ENCODE measurements around the gene GINS3.
"Not testable (repeated sequence)": the region's sequence is repeated elsewhere in the genome, so short reads cannot be mapped to it uniquely, and the experiment has no call there.

GINS3 gene

DNA sequence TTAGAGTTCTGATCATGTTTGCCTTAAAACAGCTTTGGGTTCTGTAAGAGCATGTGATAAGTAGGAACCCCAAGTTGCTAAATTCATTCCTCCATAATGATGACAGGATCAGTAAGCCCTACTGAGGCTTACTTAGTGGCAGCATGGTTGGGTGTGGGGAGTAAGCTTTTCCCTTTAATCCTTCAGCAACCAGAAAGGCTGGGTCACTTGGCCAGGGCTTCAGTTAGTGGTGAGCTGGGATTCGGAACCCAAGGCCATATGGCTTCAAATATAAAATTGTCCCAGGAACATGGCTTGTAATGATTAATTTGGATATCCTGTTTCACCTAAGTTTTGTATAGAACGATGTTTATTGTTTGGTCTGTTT lies 850 bp downstream of the GINS3 start:
- peak; percentile 9 for DNase-seq

DNA sequence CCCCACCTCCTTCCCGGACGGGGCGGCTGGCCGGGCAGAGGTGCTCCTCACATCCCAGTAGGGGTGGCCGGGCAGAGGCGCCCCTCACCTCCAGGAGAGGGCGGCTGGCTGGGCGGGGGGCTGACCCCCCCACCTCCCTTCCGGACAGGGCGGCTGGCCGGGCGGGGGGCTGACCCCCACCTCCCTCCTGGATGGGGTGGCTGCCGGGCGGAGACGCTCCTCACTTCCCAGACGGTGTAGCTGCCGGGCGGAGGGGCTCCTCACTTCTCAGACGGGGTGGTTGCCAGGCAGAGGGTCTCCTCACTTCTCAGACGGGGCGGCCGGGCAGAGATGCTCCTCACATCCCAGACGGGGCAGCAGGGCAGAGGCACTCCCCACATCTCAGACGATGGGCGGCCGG lies 4.6 kb downstream of the GINS3 start:
- DNase-seq = not testable (repeated sequence)

DNA sequence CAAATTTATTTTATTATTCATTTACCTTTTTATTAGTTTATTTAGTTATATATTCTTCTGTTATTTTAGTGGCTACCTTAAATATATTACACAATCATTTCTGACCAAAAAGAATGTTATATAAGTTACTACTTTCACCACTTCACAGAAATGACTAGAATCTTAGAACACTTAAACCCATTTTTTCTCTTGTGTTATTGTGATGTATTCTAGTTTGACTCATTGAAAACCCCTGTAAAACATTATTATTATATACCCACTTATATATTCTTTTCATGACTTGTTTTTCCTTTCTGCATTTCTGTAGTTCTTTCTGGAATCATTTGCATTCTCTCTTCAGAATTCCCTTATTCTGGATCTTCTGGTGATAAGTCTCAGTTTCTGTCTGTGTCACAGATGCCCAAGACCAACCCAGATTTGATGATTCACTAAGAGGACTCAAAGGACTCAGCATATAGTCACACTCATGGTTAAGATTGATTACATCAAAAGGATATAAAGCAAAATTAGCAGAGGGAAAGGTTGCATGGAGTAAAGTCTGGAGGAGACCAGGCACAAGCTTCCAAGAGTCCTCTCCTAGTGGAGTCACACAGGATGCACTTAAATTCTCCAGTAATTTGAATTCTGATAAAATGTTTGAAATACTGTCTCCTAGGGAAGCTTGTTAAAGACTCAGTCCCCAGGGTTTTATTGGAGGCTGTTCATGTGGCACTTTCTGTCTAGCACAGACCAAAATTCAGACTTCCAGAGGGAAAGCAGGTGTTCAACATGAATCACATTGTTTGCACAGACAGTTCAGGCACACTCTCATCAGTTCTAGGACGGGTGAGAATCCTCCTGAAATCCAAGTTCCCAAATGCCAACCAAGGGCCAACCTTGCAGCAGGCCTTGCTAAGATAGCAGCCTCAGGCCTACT lies 7.7 kb downstream of the GINS3 start:
- no peak for DNase-seq

DNA sequence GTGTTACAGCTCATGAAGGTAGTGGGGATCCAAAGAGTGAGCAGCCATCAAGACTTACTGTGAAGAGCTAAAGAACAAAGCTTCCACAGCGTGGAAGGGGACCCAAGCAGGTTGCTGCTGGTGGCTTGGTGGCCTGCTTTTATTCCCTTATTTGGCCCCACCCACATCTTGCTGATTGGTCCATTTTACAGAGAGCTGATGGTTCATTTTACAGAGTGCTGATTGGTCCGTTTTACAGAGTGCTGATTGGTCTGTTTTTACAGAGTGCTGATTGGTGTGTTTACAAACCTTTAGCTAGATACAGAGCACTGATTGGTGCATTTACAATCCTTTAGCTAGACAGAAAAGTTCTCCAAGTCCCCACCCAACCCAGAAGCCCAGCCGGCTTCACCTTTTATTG lies 9.0 kb downstream of the GINS3 start:
- DNase-seq = not testable (repeated sequence)

DNA sequence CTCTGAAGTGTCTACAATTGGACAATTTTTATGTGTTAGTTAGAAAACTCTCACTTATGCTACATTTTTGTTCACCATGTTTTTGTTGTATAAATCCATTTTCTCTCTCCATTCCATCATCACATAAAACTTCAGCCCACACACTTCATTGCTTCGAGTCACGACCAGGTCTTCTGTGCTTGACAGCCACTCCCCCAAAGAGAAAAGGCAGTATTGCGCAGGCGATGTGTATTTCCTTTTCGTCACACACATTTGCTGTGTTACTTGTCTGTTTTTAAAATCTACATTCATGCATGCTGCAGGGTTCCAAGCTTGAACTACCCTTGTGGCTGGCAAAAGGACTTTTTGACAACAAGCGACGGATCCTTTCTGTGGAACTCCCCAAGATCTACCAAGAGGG lies 10.5 kb downstream of the GINS3 start:
- no peak for DNase-seq

DNA sequence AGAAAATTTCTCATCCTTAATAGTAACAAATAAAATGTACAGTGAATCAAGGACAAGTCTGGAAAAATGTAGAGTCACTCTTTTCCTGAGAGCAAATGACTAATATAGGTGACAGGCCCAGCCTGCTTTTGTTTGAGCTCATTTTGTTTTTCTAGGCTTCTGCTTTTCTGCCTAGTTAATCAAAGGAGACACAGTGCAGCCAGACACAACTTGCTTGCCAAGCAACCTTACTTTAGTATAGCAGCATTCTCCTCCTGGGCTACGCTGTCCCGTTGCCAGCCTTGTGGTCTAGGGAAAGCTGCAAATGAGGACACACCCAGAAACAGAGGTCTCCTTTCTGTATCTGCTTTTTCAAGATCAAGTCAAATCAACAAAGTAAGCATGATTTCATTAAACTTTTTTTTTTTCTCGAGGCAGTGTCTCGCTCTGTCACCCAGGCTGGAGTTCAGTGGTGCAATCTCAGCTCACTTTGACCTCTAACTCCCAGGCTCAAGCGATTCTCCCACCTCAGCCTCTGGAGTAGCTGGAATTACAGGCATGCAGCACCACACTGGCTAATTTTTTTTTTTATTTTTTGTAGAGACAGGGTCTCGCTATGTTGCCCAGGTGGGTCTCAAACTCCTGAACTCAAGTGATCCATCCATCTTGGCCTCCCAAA lies 17.2 kb downstream of the GINS3 start:
- DNase-seq = no peak

DNA sequence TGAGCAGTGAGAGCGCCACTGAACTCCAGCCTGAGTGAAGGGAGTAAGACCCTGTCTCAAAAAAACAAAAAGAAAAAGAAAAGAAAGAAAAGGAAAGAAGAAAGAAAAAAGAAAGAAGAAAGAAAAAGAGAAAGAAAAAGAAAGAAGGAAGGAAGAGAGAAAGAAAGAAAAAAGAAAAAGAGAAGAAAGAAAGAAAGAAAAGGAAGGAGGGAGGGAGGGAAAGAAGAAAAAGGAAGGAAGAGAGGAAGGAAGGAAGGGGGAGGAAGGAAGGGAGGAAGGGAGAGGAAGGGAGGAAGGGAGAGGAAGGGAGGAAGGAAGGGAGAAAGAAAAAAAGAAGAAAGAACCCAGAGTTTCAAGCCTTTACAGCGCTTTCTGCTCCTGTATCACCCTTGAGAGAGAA lies 19.1 kb downstream of the GINS3 start:
- no peak for DNase-seq

DNA sequence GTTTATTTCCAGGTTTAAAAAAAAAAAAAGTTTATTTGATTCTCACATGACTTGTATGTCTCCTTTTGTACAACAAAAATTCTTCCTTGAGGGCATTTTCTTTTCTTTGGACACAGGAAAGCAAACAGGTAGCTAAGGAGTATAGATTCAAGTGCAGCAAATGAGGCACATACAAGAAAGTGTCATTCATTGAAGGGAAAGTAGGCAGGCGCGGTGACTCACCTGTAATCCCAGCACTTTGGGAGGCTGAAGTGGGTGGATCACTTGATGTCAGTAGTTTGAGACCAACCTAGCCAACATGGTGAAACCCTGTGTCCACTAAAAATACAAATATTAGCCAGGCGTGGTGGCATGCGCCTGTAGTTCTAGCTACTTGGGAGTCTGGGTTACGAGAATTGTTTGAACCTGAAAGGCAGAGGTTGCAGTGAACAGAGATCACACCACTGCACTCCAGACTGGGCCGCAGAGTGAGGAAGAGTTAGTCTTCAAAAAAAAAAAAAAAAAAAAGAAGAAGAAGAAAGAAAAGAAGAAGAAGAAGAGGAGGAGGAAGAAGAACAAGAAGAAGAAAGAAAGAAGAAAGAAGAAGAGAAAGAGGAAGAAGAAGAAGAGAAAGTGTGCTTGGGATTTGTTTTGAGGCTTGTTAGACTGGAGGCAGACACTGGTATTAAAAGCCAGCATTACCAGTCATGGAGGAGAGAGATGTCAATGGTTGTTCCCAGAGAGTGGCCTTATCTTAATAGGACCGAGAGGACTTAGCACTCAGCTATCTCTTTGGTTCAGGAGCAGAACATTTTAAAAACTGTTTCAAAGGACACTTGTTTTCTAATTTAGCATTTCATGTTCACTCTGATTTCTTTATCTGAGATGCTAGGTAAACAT lies 19.7 kb downstream of the GINS3 start:
- no peak for DNase-seq

DNA sequence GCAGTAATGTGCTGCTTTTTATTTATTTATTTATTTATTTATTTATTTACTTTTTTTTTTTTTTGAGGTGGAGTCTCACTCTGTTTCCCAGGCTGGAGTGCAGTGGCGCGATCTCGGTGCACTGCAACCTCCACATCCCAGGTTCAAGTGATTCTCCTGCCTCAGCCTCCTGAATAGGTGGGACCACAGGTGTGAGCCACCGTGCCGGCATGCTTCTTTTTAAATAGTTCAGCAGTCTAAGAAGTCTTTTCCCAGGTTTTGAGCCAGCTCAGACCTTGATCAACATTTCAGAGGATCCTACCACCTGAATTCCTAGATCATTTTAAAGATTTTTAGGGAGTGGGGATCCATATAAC lies 20.3 kb downstream of the GINS3 start:
- not testable (repeated sequence) for DNase-seq

DNA sequence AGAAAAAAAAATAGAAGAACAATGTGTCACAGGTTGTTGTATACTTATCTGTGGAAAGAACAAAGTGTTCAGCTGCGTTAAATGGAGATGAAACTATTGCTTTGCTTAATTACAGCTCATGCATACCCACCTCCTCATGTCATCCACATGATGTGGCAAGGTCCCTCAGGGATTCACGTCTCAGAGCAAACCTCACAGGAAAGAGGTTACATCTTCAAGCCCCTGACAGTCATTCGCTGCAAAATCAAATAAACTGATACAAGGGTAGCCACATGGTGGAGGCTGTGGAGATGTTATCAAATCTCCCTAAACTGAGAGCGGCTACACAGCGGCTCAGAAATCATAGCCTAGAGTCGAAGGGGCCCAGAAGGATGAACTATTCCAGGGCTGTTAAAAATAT lies 21.1 kb downstream of the GINS3 start:
- no peak for DNase-seq

DNA sequence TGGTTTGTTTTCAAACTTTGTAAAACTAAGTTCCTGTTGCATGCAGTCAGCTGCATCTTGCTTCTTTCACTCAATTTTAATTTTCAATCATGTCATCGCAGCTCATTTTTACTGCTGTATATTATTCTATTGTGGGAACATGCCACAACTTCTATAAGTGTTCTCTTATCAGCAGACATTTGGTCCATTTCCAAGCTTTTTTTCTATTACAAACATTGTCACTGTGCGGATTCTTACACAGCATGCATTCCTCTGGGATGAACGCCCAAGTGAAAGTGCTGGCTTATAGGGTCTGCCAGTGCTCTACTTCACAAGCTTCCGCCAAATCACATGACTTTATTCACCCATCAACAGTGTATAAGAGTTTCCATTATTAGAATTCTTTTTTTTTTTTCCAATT lies 22.7 kb downstream of the GINS3 start:
- DNase-seq = no peak

DNA sequence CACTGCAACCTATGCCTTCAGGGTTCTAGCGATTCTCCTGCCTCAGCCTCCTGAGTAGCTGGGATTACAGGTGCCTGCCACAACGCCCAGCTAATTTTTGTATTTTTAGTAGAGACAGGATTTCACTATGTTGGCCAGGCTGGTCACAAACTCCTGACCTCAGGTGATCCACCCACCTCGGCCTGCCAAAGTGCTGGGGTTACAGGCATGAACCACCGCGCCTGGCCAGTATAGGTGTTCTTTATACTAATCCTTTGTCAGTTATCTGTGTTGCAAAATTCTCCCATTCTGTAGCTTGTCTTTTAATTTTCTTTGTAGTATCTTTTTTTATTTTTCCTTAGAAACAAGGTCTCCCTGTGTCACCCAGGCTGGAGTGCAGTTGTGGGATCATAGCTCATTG lies 23.7 kb downstream of the GINS3 start:
- DNase-seq = not testable (repeated sequence)

DNA sequence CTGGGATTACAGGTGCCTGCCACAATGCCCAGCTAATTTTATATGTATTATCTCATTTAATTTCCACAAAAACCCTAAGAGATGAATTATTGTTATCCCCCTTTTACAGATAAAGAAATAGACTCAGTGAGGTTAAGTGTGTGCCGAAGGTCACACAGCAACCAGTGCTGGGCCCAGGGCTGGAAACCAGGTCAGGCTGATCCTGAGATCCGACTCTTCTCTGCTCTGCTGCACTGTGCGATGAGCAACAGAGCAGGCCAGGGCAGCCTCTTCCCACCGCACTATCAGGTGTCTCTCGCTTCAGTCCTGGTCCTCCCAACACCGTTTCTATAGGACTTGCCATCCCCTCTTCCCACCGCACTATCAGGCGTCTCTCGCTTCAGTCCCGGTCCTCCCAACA lies 24.8 kb downstream of the GINS3 start:
- DNase-seq = no peak

DNA sequence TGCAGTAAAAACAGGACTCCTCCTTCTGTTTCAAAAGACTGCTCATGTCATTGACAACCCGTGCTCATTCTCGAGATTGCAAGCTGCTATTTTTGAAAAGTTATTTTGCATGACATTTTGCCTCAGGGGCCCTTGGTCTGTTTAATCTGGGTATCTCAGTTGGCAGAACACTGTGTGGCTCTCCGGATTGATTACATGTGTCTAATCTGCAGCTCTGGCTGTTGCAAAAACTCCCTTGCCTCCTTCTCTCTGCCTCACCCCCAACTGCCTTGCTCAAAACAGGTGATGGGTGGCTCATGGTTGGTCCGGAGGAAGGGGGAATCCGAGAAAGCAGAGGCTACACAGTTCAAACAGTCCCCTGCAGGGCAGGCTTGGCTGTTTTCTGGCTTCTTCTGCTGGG lies 25.3 kb downstream of the GINS3 start:
- DNase-seq = no peak

DNA sequence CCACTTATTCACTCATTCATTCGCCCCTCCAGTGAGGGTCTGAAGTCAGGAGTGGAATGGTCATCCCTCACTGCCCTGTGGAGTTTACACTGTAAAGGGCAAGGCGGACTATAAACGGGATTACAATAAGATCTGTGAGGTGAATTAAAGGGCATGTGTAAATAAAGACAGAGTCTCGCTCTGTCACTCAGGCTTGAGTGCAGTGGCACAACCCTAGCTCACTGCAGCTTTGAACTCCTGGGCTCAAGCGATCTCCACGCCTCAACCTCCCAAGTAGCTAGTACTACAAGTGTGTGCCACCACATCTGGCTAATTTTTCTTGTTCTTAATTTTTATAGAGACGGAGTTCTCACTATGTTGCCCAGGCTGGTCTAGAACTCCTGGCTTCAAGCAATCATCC lies 25.8 kb downstream of the GINS3 start:
- DNase-seq = no peak

DNA sequence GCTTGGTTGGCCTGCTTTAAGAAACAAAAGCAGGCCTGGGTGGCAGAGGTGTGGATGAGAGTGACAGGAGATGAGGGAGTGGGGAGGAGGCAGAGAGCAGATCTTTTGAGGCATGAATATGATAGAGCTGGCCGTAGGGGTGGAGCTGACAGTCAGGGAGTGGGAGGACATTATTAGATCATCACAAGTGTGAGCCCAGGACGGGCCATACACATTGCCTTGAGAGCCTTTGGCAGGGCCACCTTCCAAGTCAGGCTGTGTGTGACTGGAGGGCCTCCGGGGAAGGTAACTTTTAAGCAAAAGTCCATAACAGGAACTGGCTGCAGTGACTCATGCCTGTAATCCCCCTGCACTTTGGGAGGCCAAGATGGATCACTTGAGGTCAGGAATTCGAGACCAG lies 26.3 kb downstream of the GINS3 start:
- DNase-seq = no peak

DNA sequence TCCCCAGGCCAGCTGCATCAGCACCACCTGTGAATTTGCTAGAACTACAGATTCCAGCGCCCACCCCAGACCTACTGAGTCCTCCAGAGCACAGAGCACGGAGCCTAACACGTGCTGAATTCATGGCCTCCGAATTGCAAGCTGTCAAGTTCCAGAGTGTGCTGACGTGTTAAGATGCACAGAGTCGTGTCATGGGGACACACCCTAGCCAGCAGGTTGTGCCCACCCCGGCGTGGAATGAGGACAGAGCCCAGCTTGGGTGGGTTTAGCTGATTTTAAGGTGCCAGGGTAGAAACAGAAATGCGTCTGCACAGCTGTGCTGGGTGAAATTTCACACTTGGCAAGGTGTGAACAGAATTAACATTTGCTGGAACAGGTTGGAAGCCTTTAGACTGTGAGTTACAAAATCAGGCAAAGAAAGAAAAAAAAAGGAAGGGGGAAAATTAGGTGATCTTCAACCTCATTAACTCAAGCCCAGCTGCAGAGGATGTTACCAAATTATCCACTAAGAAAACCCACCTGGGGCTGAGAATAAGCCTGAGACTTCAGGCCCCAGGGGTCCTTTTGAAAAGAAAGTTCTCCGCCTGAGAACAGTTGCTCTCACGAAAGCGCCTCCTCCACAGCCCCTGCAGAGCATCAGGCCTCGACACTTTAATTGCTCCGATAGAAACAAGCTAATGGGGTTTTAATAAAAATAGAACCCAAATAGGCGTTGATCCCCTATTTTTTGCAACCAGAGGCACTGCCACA lies 27.1 kb downstream of the GINS3 start:
- no peak for DNase-seq

DNA sequence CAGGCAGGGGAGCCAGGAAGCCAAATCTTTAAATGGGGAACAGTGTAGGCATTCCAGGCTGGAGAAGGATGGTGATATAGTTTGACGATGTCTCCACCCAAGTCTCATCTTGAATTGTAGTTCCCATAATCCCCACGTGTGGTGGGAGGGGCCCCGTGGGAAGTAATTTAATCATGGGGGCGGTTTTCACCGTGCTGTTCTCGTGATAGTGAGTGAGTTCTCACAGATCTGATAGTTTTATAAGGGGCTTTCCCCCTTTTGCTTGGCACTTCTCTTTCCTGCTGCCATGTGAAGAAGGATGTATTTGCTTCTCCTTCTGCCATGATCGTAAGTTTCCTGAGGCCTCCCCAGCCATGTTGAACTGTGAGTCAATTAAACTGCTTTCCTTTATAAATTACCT lies 28.8 kb downstream of the GINS3 start:
- no peak for DNase-seq

DNA sequence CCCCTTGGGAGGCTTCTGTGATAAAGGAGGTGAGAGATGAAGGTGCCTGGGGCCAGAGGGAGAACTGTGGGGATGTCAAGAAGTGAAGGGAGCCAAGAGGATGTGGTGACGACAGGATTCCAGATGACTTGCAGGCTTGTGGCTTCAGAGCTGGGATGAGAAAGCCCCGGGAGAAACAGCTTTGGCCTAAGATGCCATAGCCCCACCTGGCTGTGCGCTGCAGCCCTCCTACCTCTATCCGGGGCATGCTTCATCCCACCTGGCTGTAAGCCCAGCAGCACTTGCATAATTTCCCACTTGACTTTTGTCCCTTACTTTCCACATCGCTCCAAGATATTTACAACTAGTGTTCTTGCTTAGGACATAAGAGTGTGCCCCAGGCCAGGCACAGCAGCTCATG lies 29.3 kb downstream of the GINS3 start:
- DNase-seq = no peak

DNA sequence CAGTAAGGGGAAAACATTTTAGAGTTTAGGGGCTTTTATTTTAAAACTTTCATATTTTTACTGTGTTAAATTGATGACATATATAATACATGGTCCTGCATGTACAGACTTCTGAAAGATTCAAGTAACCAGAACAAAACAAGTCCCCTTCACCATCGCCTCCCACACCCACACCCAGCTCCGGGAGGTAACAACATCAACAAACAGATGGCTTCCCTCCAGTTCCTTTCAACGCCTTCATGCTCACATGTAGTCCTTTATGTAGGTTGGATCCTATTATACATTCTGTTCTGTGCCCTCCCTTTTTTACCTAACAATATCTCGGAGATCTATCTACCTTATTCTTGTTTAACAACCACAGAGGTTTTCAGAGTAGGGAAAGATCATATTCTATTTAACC lies 30.5 kb downstream of the GINS3 start:
- DNase-seq = no peak

DNA sequence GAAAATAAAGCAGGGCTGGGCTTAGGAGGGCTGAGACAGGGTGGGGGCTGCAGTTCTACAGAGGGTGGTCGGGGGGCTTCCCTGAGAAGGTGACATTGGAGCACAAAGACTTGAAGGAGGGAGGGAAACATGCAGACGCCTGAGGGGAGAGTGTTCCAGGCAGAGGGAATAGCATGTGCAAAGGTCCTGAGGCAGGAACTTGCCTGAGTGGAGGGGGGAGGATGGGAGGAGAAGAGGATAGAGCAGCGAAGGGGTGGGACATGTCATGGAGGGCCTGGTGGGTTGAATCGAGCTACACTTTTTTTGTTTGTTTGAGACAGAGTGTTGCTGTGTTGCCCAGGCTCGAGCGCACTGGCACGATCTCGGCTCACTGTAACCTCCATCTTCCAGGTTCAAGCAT lies 33.0 kb downstream of the GINS3 start:
- no peak for DNase-seq

DNA sequence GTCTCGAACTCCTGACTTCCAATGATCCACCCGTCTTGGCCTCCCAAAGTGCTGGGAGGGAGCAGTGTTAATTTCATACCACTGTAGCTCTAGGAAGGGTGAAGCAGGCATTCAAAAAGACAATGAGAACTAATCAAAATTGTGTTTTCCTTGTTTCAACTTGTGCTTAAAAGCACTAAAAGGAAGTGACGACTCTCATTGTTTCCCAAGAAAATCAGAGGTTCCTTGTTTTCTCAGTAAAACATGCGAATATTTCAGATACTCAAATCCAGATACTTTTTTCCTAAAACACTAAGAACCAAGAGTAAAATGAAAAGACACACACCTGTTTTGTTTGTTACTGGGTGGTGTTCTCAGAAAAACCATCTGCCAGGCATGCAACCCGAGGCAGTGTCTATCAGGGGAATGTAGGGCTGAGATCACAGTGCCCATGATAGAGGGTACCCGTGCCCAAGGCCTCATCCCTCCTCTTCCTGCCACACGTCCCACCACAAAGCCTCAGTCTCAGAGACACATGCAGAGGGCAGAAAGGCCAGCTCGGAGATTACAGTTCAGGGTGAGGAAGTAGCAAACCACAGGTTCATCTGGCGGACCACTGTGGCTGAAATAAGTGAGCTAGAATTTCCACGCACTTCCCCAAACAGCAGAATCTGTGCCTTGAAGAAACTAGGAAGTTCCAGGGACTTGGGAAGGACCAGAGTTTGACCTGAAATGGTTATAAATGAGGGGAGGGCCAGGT lies 33.7 kb downstream of the GINS3 start:
- no peak for DNase-seq
